ENCODE measurements around the gene ESAM.

Gene ESAM

GRCh38 chr11:124742555-124742954, 19.5 kb downstream of the ESAM start:
- no peak for DNase-seq (ENCODE audit: low spot score)
- Histone ChIP-seq H3K36me3 (replicated peaks in 1 of 2; ENCODE audit: control insufficient read depth in 2 of 2, insufficient read depth in 2 of 2, low read length in 2 of 2) (peaks cover 0 to 20% of the 10 kb centered on the region in 2 donors), H3K4me2 (ENCODE audit: insufficient read depth, low read length, poor library complexity, severe bottlenecking) (no peak overlapping the region), H2BK12ac (ENCODE audit: low read length) (no peak overlapping the region), H3K23ac (ENCODE audit: low read depth, low read length, poor library complexity) (no peak overlapping the region), H3K4me1 (ENCODE audit: control insufficient read depth in 2 of 2, insufficient read depth in 1 of 2, low read depth in 1 of 2, low read length in 2 of 2) (peaks cover 20 to 25% of the 10 kb centered on the region in 2 donors), H3K27ac (replicated peaks; ENCODE audit: low read length) (no peak overlapping the region), H2AK5ac (ENCODE audit: low read depth, low read length) (no peak overlapping the region), H2AFZ (ENCODE audit: low read length) (no peak overlapping the region), H3K9ac (ENCODE audit: low read depth, low read length, poor library complexity) (no peak overlapping the region), H3K4me3 (ENCODE audit: low read length in 2 of 2) (no peak overlapping the region), H4K8ac (ENCODE audit: low read depth, low read length) (no peak overlapping the region), H2BK15ac (ENCODE audit: low read length) (no peak overlapping the region), H4K91ac (ENCODE audit: low read depth, low read length, poor library complexity) (no peak overlapping the region), H3K18ac (ENCODE audit: low read length) (no peak overlapping the region), H3K27me3 (ENCODE audit: control insufficient read depth in 3 of 3, insufficient read depth in 3 of 3, low read depth in 1 of 3, low read length in 3 of 3) (peaks cover 0 to 89% (median 40%) of the 10 kb centered on the region in 3 experiments), H3K4ac (ENCODE audit: low read length) (no peak overlapping the region), H2BK120ac (ENCODE audit: low read depth, low read length) (no peak overlapping the region), H2BK5ac (ENCODE audit: low read length) (no peak overlapping the region), H3K14ac (ENCODE audit: low read length) (no peak overlapping the region), H3K9me3 (replicated peaks in 1 of 2; ENCODE audit: control insufficient read depth in 2 of 2, insufficient read depth in 1 of 2, low read depth in 1 of 2, low read length in 2 of 2) (peaks cover 2 to 8% of the 10 kb centered on the region in 2 donors), H3K79me1 (ENCODE audit: low read depth, low read length) (no peaks in the 10 kb centered on the region)
- WGBS, 2 donors (ENCODE audit: extremely low coverage in 2 of 2, insufficient read length in 2 of 2, insufficient replicate concordance in 1 of 2), result no CpG with 5 or more reads among the region's 2 CpGs

GRCh38 chr11:124740277-124740882, 21.7 kb downstream of the ESAM start:
- Histone ChIP-seq H3K9me3 (replicated peaks in 1 of 2; ENCODE audit: control insufficient read depth in 2 of 2, insufficient read depth in 1 of 2, low read depth in 1 of 2, low read length in 2 of 2) (peaks cover 0 to 8% of the 10 kb centered on the region in 2 donors), H3K4me2 (ENCODE audit: insufficient read depth, low read length, poor library complexity, severe bottlenecking) (peak overlapping the region; percentile 78), H2AFZ (ENCODE audit: low read length) (peak overlapping the region; percentile 82), H3K14ac (ENCODE audit: low read length) (no peak overlapping the region), H4K91ac (ENCODE audit: low read depth, low read length, poor library complexity) (no peak overlapping the region), H2BK120ac (ENCODE audit: low read depth, low read length) (no peak overlapping the region), H3K79me1 (ENCODE audit: low read depth, low read length) (no peaks in the 10 kb centered on the region), H4K8ac (ENCODE audit: low read depth, low read length) (no peak overlapping the region), H3K4me3 (ENCODE audit: low read length in 2 of 2) (peak overlapping the region; percentile 55 to 80), H3K18ac (ENCODE audit: low read length) (peak overlapping the region; percentile 45), H2AK5ac (ENCODE audit: low read depth, low read length) (no peak overlapping the region), H2BK12ac (ENCODE audit: low read length) (no peak overlapping the region), H3K4ac (ENCODE audit: low read length) (no peak overlapping the region), H3K36me3 (replicated peaks in 1 of 2; ENCODE audit: control insufficient read depth in 2 of 2, insufficient read depth in 2 of 2, low read length in 2 of 2) (peaks cover 0 to 3% of the 10 kb centered on the region in 2 donors), H3K4me1 (ENCODE audit: control insufficient read depth in 2 of 2, insufficient read depth in 1 of 2, low read depth in 1 of 2, low read length in 2 of 2) (peaks cover 14 to 31% of the 10 kb centered on the region in 2 donors), H2BK5ac (ENCODE audit: low read length) (no peak overlapping the region), H3K27ac (replicated peaks; ENCODE audit: low read length) (no peak overlapping the region), H2BK15ac (ENCODE audit: low read length) (no peak overlapping the region), H3K27me3 (ENCODE audit: control insufficient read depth in 3 of 3, insufficient read depth in 3 of 3, low read depth in 1 of 3, low read length in 3 of 3) (peaks cover 3 to 73% (median 23%) of the 10 kb centered on the region in 3 experiments), H3K23ac (ENCODE audit: low read depth, low read length, poor library complexity) (no peak overlapping the region), H3K9ac (ENCODE audit: low read depth, low read length, poor library complexity) (peak overlapping the region; percentile 2)
- WGBS, 2 donors (ENCODE audit: extremely low coverage in 2 of 2, insufficient read length in 2 of 2, insufficient replicate concordance in 1 of 2), result no CpG with 5 or more reads among the region's 37 CpGs
- DNase-seq (ENCODE audit: low spot score), result no peak

- Histone ChIP-seq H3K4me3 (ENCODE audit: low read length in 2 of 2) (peak within 1 kb of the TSS; percentile 55 to 80), H2BK12ac (ENCODE audit: low read length) (no peak within 1 kb of the TSS), H3K36me3 (replicated peaks in 1 of 2; ENCODE audit: control insufficient read depth in 2 of 2, insufficient read depth in 2 of 2, low read length in 2 of 2) (peaks cover 0 to 3% of the 10 kb centered on the region in 2 donors), H3K4me2 (ENCODE audit: insufficient read depth, low read length, poor library complexity, severe bottlenecking) (peak within 1 kb of the TSS; percentile 78), H3K4ac (ENCODE audit: low read length) (no peak within 1 kb of the TSS), H2BK15ac (ENCODE audit: low read length) (no peak within 1 kb of the TSS), H2BK5ac (ENCODE audit: low read length) (no peak within 1 kb of the TSS), H3K79me1 (ENCODE audit: low read depth, low read length) (no peaks in the 10 kb centered on the region), H3K23ac (ENCODE audit: low read depth, low read length, poor library complexity) (no peak within 1 kb of the TSS), H4K8ac (ENCODE audit: low read depth, low read length) (no peak within 1 kb of the TSS), H2BK120ac (ENCODE audit: low read depth, low read length) (no peak within 1 kb of the TSS), H3K4me1 (ENCODE audit: control insufficient read depth in 2 of 2, insufficient read depth in 1 of 2, low read depth in 1 of 2, low read length in 2 of 2) (peaks cover 14 to 31% of the 10 kb centered on the region in 2 donors), H3K27me3 (ENCODE audit: control insufficient read depth in 3 of 3, insufficient read depth in 3 of 3, low read depth in 1 of 3, low read length in 3 of 3) (peaks cover 3 to 66% (median 16%) of the 10 kb centered on the region in 3 experiments), H2AFZ (ENCODE audit: low read length) (peak within 1 kb of the TSS; percentile 82), H4K91ac (ENCODE audit: low read depth, low read length, poor library complexity) (no peak within 1 kb of the TSS), H3K14ac (ENCODE audit: low read length) (no peak within 1 kb of the TSS), H3K18ac (ENCODE audit: low read length) (peak within 1 kb of the TSS; percentile 74), H3K9ac (ENCODE audit: low read depth, low read length, poor library complexity) (peak within 1 kb of the TSS; percentile 2), H3K27ac (replicated peaks; ENCODE audit: low read length) (no peak within 1 kb of the TSS), H3K9me3 (replicated peaks in 1 of 2; ENCODE audit: control insufficient read depth in 2 of 2, insufficient read depth in 1 of 2, low read depth in 1 of 2, low read length in 2 of 2) (peaks cover 0 to 6% of the 10 kb centered on the region in 2 donors), H2AK5ac (ENCODE audit: low read depth, low read length) (no peak within 1 kb of the TSS)
- WGBS, 2 donors (ENCODE audit: extremely low coverage in 2 of 2, insufficient read length in 2 of 2, insufficient replicate concordance in 1 of 2), result no CpG with 5 or more reads among the region's 59 CpGs
- peak; percentile 92 for DNase-seq (ENCODE audit: low spot score)
These were observed 22.4 kb downstream of the ESAM start, which contains the start of gene NRGN for GRCh38 chr11:124739479-124740276. TSS of gene NRGN (plus strand) at chr11:124739942. CDS start at chr11:124740085, 143 bp downstream.
